Loucy (cell line): Measurements from ENCODE around the gene MED26.

Experiments
- CTCF ChIP-seq: fragments of 200-600 bp; sonication (generic); conservative IDR thresholded peaks from 2 replicates; pipeline ENCODE4 v1.5.1; 2014; ENCODE audit warnings: mild to moderate bottlenecking, antibody characterized with exemption, low read length
- EZH2phosphoT487 ChIP-seq: fragments of 200-600 bp; IDR thresholded peaks from 2 replicates; pipeline ENCODE4 v1.6.1; 2018; ENCODE audit warnings: antibody characterized with exemption, mild to moderate bottlenecking, moderate library complexity, borderline replicate concordance

- TF ChIP-seq CTCF (no peak), EZH2phosphoT487 (no peak)
Measured at GRCh38 chr19:16593181-16593580, 34.8 kb downstream of the MED26 start.
